Effector memory CD4-positive, alpha-beta T cell (primary cell): ENCODE measurements around the gene IQCE.

Experiments used
- DNase-seq, 3 donors: peaks; one replicate each; pipeline ENCODE4 v3.0.0-alpha.2; 2020
- H3K27ac ChIP-seq: 2 replicates; pipeline ENCODE4 v1.7.0; 2013; ENCODE audit warnings: mild to moderate bottlenecking, low read length, moderate library complexity; ENCODE audit not compliant: insufficient read depth, poor library complexity, severe bottlenecking
- H3K27me3 ChIP-seq: replicated peaks from 2 replicates; pipeline ENCODE4 v1.7.0; 2013; ENCODE audit warnings: mild to moderate bottlenecking, low read length; ENCODE audit not compliant: insufficient read depth, control insufficient read depth, poor library complexity, severe bottlenecking
- H3K36me3 ChIP-seq: 2 replicates; pipeline ENCODE4 v1.7.0; 2013; ENCODE audit warnings: mild to moderate bottlenecking, low read length, moderate library complexity; ENCODE audit not compliant: control insufficient read depth, insufficient read depth
- H3K4me1 ChIP-seq: 2 replicates; pipeline ENCODE4 v1.7.0; 2013; ENCODE audit warnings: low read length, mild to moderate bottlenecking; ENCODE audit not compliant: control insufficient read depth, insufficient read depth, poor library complexity, severe bottlenecking
- H3K4me3 ChIP-seq: 2 replicates; pipeline ENCODE4 v1.7.0; 2013; ENCODE audit warnings: low read length, low read depth, mild to moderate bottlenecking; ENCODE audit not compliant: insufficient read depth, poor library complexity, severe bottlenecking
- H3K9me3 ChIP-seq: 2 replicates; pipeline ENCODE4 v1.7.0; 2013; ENCODE audit warnings: mild to moderate bottlenecking, low read length, moderate library complexity; ENCODE audit not compliant: control insufficient read depth

IQCE gene

DNA sequence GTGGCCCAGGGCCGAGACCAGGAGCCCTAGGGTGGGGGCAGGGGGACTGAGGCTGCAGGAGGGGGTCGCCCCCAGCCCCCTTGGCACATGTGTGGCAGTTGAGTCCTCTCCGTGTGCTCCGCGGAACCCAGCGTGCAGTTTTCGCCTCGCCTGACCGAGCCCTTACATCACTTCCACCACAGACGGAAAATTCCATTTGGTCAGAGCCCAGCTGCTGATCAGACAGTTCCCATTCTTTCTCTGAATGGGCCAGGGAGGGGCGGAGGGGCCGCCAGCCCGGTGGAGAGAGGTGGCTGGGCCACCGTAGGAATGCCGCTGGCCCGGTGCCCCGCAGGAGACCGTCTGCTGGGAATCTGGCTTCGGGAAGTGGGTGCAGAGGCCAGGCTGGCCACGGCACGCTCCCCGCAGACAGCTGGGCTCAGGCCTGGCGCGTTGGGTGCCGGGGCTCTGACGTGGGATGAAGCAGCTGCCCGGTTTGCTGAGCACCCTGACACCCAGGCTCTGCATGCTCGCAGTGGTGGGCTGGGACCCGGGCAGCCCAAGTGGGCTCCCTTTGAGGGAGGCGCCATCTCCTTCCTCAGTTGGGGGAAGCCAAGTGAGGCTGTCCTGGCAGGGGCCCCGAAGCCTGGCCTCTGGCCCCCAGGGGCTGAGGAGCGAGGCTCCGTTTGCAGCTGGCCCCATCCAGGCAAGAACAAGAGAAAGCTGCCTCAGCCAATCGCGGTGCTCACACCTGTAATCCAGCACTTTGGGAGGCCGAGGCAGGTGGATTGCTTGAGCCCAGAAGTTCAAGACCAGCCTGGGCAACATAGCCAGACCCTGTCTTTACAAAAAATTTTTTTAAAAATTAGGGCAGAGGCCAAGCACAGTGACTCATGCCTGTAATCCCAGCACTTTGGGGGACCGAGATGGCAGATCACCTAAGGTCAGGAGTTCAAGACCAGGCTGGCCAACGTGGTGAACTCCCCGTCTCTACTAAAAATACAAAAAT is 82.9 kb downstream of the IQCE start:
- H3K4me3 ChIP-seq, result no peak overlapping the region
- H3K4me1 ChIP-seq, result peaks cover 13% of the 10 kb centered on the region
- no peaks in the 10 kb centered on the region for H3K36me3 ChIP-seq
- H3K27me3 ChIP-seq, result no peaks in the 10 kb centered on the region
- no peaks in the 10 kb centered on the region for H3K9me3 ChIP-seq
- no peak for DNase-seq
- H3K27ac ChIP-seq, result no peak overlapping the region

DNA sequence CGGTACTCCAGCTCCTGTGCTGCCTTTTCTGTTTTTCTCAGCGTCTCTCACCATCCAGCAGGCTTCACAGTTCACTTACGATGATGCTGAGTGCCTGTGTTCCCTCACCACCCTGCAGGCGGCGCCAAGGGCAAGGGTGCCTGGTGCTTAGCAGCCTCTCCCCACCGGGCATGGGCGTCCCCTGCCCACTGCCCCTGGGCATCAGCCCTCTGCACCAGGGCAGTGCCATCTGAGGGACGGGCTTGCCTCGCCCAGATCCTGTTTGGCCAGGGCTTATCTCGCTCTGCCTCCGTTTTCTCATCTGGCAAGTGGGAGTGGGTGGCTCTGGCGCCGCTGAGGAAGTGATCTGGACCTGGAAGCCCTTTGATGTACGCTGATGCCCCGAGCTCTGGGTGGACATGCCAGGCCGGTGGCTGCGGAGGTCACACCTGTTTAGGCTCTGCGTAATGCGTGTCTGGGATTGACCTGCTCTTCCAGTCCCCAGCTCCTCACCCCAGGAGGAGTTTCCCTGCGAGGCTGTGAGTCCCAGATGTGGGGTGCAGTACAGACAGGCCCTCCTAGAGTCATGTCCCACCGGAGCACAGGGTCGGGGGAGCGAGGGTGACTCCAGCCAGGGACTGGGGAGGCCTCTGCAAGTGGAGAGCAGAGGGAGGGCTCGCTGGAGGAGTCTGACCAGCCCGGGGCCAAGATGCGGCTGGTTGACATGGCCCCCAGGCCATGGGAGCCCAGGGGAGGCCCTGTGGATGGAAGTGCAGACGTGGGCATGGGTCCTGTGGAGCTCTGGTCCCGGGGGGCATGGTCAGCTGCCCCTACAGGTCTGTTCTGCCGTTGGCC is 84.8 kb downstream of the IQCE start:
- Histone ChIP-seq H3K4me1 (peaks cover 13% of the 10 kb centered on the region), H3K4me3 (no peak overlapping the region), H3K27ac (no peak overlapping the region), H3K9me3 (no peaks in the 10 kb centered on the region), H3K27me3 (no peaks in the 10 kb centered on the region), H3K36me3 (no peaks in the 10 kb centered on the region)
- no peak for DNase-seq

DNA sequence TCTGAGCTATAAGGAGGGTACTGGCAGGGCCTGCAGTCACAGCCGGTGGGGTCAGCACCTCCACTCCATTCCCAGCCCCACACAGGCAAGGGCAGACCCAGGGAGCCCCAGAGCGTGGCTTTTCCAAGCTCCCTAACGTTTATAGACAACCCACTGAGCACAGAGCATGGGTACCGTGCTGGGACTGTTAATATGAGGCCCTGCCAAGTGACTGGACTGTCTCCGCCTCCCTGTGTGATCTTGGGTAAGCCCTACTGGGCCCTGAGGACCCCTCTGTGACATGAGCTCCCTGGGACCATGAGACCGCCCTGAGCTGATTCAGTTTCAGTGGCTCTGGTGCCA is 85.4 kb downstream of the IQCE start:
- Histone ChIP-seq H3K9me3 (no peaks in the 10 kb centered on the region), H3K36me3 (no peaks in the 10 kb centered on the region), H3K27ac (no peak overlapping the region), H3K27me3 (no peaks in the 10 kb centered on the region), H3K4me3 (no peak overlapping the region), H3K4me1 (peaks cover 13% of the 10 kb centered on the region)
- DNase-seq, result no peak

DNA sequence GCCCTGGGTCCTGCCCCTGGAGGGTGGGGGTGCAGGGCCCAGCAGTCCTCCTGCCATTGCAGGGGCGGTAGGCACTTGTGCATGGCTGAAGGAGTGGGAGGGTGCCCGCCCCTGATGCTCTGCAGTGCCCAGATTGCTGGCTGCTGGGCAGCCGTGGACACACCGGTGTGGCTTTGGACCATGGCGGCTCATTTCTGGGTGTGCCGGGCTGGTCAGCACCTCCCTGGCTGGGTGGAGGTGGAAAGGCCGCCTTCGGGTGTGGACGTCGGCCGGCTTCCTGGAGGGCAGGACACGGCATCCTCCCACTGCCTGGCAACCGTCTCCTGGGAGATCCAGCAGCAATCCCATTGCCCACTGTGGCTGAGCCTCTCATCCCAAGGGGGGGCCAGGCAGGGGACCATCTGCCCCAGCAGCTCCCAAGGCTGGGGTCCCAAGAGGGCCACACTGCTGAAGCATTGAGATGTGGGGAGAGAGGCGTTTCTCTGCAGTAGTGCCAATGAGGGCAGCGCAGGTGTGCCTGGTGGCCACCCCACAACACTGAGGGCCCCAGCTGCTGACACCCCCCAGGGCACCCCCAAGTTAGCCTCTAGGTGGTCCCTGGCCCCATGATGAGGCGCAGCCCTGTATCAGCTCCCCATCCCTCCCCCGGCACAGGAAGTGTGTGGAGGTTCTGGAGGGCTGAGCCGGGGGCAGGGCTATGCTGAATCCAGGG is 85.9 kb downstream of the IQCE start:
- H3K27ac ChIP-seq, result no peak overlapping the region
- no peak overlapping the region for H3K4me3 ChIP-seq

DNA sequence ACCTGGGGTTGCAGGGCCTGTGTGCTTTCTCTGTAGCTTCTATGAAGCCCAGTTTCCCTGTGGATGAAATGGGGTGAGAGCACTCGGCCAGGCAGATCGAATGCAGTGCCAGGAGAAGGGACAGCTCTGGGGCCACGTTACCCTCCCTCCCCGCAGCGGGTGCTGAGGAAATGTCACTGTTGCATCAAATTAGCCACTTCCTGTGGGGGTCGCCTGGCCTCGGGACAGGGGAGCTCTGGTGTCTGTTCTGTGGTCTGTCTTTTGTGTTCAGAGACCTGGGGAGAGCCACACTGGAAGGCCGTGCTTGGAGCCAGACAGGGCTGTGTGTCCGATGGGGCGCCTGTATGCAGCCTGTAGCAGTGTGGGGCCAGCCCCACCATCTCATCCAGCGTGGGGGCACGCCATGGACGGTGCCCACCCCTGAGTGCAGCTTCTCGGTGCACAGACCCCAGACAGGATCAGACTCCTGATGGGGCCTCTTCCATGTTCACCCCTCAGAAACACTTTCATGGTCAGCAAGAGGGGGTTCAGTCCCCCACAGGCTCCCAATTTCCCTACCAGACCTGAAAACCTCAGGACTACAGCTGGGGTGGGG is 86.6 kb downstream of the IQCE start:
- DNase-seq, result no peak
- Histone ChIP-seq H3K9me3 (no peaks in the 10 kb centered on the region), H3K27me3 (no peaks in the 10 kb centered on the region), H3K4me1 (peaks cover 13% of the 10 kb centered on the region), H3K4me3 (no peak overlapping the region), H3K27ac (no peak overlapping the region), H3K36me3 (no peaks in the 10 kb centered on the region)

More for the DNA sequence above, 85.9 kb downstream of the IQCE start:
- no peak for DNase-seq
- no peaks in the 10 kb centered on the region for H3K36me3 ChIP-seq
- peaks cover 13% of the 10 kb centered on the region for H3K4me1 ChIP-seq
- H3K9me3 ChIP-seq, result no peaks in the 10 kb centered on the region
- H3K27me3 ChIP-seq, result no peaks in the 10 kb centered on the region

DNA sequence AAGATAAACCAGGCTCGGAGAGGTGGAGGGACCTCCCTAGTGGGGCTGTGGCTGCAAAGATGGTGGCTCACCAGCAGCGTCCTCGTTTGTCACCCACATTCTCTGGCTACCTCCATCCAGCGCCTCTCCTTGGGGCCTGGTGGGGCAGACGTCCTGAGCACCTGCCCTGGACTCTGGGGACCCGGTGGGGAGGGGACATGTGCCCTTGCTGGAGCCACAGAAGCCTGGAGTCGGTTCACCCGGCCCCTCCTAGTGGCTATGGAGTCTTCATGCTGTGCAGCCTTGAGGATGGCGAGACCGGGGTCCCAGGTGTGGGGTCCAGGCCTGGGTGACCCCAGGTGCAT is 87.5 kb downstream of the IQCE start:
- DNase-seq, result no peak
- Histone ChIP-seq H3K4me3 (no peak overlapping the region), H3K4me1 (peaks cover 13% of the 10 kb centered on the region), H3K36me3 (no peaks in the 10 kb centered on the region), H3K9me3 (no peaks in the 10 kb centered on the region), H3K27me3 (no peaks in the 10 kb centered on the region), H3K27ac (no peak overlapping the region)

DNA sequence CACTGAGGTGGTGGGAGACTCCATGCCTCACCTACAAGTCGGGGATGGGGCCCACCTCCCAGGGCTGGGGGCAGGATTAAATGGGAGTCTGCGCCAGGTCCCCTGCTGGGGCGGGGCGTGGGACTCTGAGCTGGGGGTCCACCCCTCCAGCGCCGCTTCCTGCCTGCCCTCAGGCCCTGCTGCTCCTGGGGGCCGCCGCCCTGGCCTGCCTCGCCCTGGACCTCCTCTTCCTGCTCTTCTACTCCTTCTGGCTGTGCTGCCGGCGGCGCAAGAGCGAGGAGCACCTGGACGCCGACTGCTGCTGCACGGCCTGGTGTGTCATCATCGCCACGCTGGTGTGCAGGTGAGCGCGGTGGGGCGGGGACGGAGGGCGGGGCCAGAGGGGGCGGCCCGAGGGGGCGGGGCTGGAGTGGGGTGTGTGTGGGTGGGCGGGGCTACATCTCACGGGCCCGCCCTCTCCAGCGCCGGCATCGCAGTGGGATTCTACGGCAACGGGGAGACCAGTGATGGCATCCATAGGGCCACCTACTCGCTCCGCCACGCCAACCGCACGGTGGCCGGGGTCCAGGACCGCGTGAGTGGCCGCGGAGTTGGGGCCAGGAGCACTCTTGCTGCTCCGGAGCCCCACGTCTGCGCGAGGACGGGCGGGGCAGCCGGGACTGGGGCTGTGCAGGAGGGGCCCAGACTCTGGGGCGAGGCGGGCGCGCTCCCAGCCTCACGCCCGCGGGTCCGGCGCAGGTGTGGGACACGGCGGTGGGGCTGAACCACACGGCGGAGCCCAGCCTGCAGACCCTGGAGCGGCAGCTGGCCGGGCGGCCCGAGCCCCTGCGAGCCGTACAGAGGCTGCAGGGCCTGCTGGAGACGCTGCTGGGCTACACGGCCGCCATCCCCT is 88.1 kb downstream of the IQCE start:
- no peaks in the 10 kb centered on the region for H3K36me3 ChIP-seq
- H3K27ac ChIP-seq, result no peak overlapping the region
- H3K9me3 ChIP-seq, result no peaks in the 10 kb centered on the region
- H3K4me3 ChIP-seq, result no peak overlapping the region
- no peak for DNase-seq
- peaks cover 13% of the 10 kb centered on the region for H3K4me1 ChIP-seq
- H3K27me3 ChIP-seq, result no peaks in the 10 kb centered on the region

DNA sequence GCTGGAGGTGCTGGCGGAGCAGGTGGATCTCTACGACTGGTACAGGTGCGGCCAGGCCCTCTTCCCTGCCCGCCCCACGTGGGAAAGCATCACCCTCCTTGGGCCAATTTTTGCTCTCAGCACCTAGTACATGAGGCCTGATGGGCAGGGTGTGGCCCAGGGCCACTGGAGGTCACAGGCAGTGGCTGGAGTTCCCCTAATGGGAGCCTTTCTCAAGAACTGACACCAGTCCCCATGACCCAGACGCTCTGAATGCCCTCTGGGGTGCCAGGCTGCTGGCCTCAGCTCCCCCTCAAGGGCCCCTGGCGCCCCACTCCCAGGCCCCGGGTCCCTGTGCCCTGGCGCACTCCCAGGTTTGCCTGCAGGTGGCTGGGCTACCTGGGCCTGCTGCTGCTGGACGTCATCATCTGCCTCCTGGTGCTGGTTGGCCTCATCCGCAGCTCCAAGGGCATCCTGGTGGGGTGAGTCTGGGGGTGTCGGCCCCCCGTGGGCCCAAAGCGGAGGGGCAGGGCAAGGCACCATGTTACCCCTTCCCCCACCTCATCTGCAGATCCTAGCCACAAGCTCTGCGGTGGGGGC is 88.9 kb downstream of the IQCE start:
- no peak for DNase-seq
- Histone ChIP-seq H3K4me1 (peaks cover 13% of the 10 kb centered on the region), H3K36me3 (no peaks in the 10 kb centered on the region), H3K27ac (no peak overlapping the region), H3K4me3 (no peak overlapping the region), H3K27me3 (no peaks in the 10 kb centered on the region), H3K9me3 (no peaks in the 10 kb centered on the region)
